ENCODE results near the gene EPHX1. TPM values are rescaled to one million over a fixed set of nuclear protein-coding genes. Genes with fewer than 3 reads are reported as not detected.
"Not testable (repeated sequence)": the region's sequence is repeated elsewhere in the genome, so short reads cannot be mapped to it uniquely, and the experiment has no call there.

Gene EPHX1
- total RNA-seq, 1 donor = 3.2 TPM

- DNase-seq (ENCODE audit: low read depth in 2 of 3, low spot score in 2 of 3) = peak in 2 of 3 donors; percentile 48 to 83
These were observed 69.7 kb downstream of the EPHX1 start for GRCh38 chr1:225879521-225880221.

GRCh38 chr1:225880222-225880588 is 70.3 kb downstream of the EPHX1 start:
- no peak for DNase-seq (ENCODE audit: low read depth in 2 of 3, low spot score in 2 of 3)

- no peak for DNase-seq (ENCODE audit: low read depth in 2 of 3, low spot score in 2 of 3)
These were observed 70.7 kb downstream of the EPHX1 start for GRCh38 chr1:225880636-225881035.

- DNase-seq (ENCODE audit: low read depth in 2 of 3, low spot score in 2 of 3) = peak in 2 of 3 donors; percentile 51 to 61
These were observed 71.4 kb downstream of the EPHX1 start for GRCh38 chr1:225881081-225881958.

GRCh38 chr1:225881959-225882693 is 72.2 kb downstream of the EPHX1 start, which contains the start of gene TMEM63A:
TSS of gene TMEM63A (minus strand) at chr1:225882380. CDS start at chr1:225877580, 4,800 bp downstream.
- peak; percentile 80 to 91 (median 89) for DNase-seq (ENCODE audit: low read depth in 2 of 3, low spot score in 2 of 3)

- DNase-seq (ENCODE audit: low read depth in 2 of 3, low spot score in 2 of 3) = peak in 1 of 3 donors; percentile 48
These were observed 73.0 kb downstream of the EPHX1 start for GRCh38 chr1:225882694-225883615.

GRCh38 chr1:225883616-225884265 is 73.8 kb downstream of the EPHX1 start:
- DNase-seq (ENCODE audit: low read depth in 2 of 3, low spot score in 2 of 3) = no peak

GRCh38 chr1:225885336-225885735 is 75.4 kb downstream of the EPHX1 start:
- DNase-seq (ENCODE audit: low read depth in 2 of 3, low spot score in 2 of 3) = no peak

- DNase-seq (ENCODE audit: low read depth in 2 of 3, low spot score in 2 of 3) = no peak
These were observed 76.5 kb downstream of the EPHX1 start for GRCh38 chr1:225886159-225887029.

- no peak for DNase-seq (ENCODE audit: low read depth in 2 of 3, low spot score in 2 of 3)
These were observed 77.0 kb downstream of the EPHX1 start for GRCh38 chr1:225887030-225887314.

- DNase-seq (ENCODE audit: low read depth in 2 of 3, low spot score in 2 of 3) = not testable (repeated sequence)
These were observed 77.8 kb downstream of the EPHX1 start for GRCh38 chr1:225887554-225888288.

GRCh38 chr1:225888289-225888897 is 78.5 kb downstream of the EPHX1 start:
- no peak for DNase-seq (ENCODE audit: low read depth in 2 of 3, low spot score in 2 of 3)

- no peak for DNase-seq (ENCODE audit: low read depth in 2 of 3, low spot score in 2 of 3)
These were observed 79.1 kb downstream of the EPHX1 start, which contains the start of gene LEFTY1 for GRCh38 chr1:225888898-225889601. TSS of gene LEFTY1 (minus strand) at chr1:225889146. CDS start at chr1:225889066, 80 bp downstream.

- DNase-seq (ENCODE audit: low read depth in 2 of 3, low spot score in 2 of 3) = no peak
These were observed 79.8 kb downstream of the EPHX1 start for GRCh38 chr1:225889743-225890142.

- no peak for DNase-seq (ENCODE audit: low read depth in 2 of 3, low spot score in 2 of 3)
These were observed 80.7 kb downstream of the EPHX1 start for GRCh38 chr1:225890346-225891228.
